Esophagus (tissue), 2 donors: Measurements from ENCODE around the gene SERPINB7. TPM values are rescaled to one million over a fixed set of nuclear protein-coding genes. Genes with fewer than 3 reads are reported as not detected.

Experiments used
- H3K27ac ChIP-seq, 2 donors: one replicate each; pipeline ENCODE4 v1.5.1; 2013; ENCODE audit warnings: low read depth in 2 of 2, mild to moderate bottlenecking in 2 of 2, inconsistent platforms in 1 of 2, low read length in 1 of 2, moderate library complexity in 1 of 2
- H3K27me3 ChIP-seq, 2 donors: one replicate each; pipeline ENCODE4 v1.6.1; 2013; ENCODE audit warnings: low read length in 2 of 2, control low read depth in 1 of 2, mild to moderate bottlenecking in 1 of 2; ENCODE audit not compliant: insufficient read depth in 2 of 2, control insufficient read depth in 1 of 2
- H3K36me3 ChIP-seq, 2 donors: one replicate each; pipeline ENCODE4 v1.6.1; 2013; ENCODE audit warnings: low read length in 1 of 2; ENCODE audit not compliant: control insufficient read depth in 2 of 2, insufficient read depth in 2 of 2
- H3K4me1 ChIP-seq, 2 donors: one replicate each; pipeline ENCODE4 v1.6.1; 2013; ENCODE audit warnings: low read length in 1 of 2; ENCODE audit not compliant: control insufficient read depth in 2 of 2, insufficient read depth in 2 of 2
- H3K4me3 ChIP-seq, 2 donors: one replicate each; pipeline ENCODE4 v1.5.1; 2013; ENCODE audit warnings: low read length in 2 of 2, mild to moderate bottlenecking in 2 of 2, low read depth in 1 of 2, moderate library complexity in 1 of 2
- H3K9me3 ChIP-seq, 2 donors: one replicate each; pipeline ENCODE4 v1.6.1; 2013; ENCODE audit warnings: mild to moderate bottlenecking in 2 of 2, low read depth in 1 of 2, low read length in 1 of 2, moderate library complexity in 1 of 2; ENCODE audit not compliant: control insufficient read depth in 2 of 2, insufficient read depth in 1 of 2
- WGBS, 2 donors: extraction: QIAGEN DNeasy Blood & Tissue Kit; methylation state at CpG; one replicate each; pipeline ENCODE4 v1.1.7; 2013; 5-methylcytosine and 5-hydroxymethylcytosine counted together
- polyA plus RNA-seq, 2 donors: library from polyadenylated mRNA; stranded (reverse); fragments of 200-250 nt; gene quantifications; one replicate each; pipeline ENCODE4 v1.2.3, GENCODE V29; 2013
- donor health status: healthy with polysubstance abuse.
- donor health status: Bipolar disorder and iron deficiency.

SERPINB7 gene
- 1 to 10 TPM in 1 of 2 donors, under 1 TPM in 1; 0.94 to 1.1 TPM for polyA plus RNA-seq

- no peaks in the 10 kb centered on the region for H3K27me3 ChIP-seq
- no peaks in the 10 kb centered on the region for H3K9me3 ChIP-seq
- no peaks in the 10 kb centered on the region for H3K36me3 ChIP-seq
- H3K27ac ChIP-seq: peak within 1 kb of the TSS in 1 of 2 donors; percentile 24
- WGBS, 2 donors: 49 to 79% methylated on average over 2 of the region's 2 CpGs
- H3K4me1 ChIP-seq: peaks cover 0 to 3% of the 10 kb centered on the region in 2 donors
- no peak within 1 kb of the TSS for H3K4me3 ChIP-seq
These were observed at the start of gene SERPINB7 for GRCh38 chr18:63775166-63775730. TSS of gene SERPINB7 (plus strand) at chr18:63775418. CDS start at chr18:63782373, 6,955 bp downstream.

- 14 to 18% methylated on average over 3 of the region's 3 CpGs for WGBS, 2 donors
- no peaks in the 10 kb centered on the region for H3K27me3 ChIP-seq
- H3K9me3 ChIP-seq: peaks cover 0 to 3% of the 10 kb centered on the region in 2 donors
- no peak overlapping the region for H3K4me3 ChIP-seq
- peaks cover 0 to 5% of the 10 kb centered on the region in 2 donors for H3K36me3 ChIP-seq
- H3K4me1 ChIP-seq: peaks cover 0 to 8% of the 10 kb centered on the region in 2 donors
- H3K27ac ChIP-seq: no peak overlapping the region
These were observed 49.3 kb upstream of the SERPINB7 start for GRCh38 chr18:63725682-63726480.

- 53 to 55% methylated on average over 5 of the region's 5 CpGs for WGBS, 2 donors
- no peaks in the 10 kb centered on the region for H3K36me3 ChIP-seq
- no peaks in the 10 kb centered on the region for H3K9me3 ChIP-seq
- H3K4me1 ChIP-seq: peaks cover 0 to 8% of the 10 kb centered on the region in 2 donors
- H3K27me3 ChIP-seq: no peaks in the 10 kb centered on the region
- H3K27ac ChIP-seq: peak overlapping the region; percentile 62 to 89
- no peak overlapping the region for H3K4me3 ChIP-seq
These were observed 44.4 kb upstream of the SERPINB7 start for GRCh38 chr18:63730773-63731172.

- Histone ChIP-seq H3K4me1 (peaks cover 0 to 6% of the 10 kb centered on the region in 2 donors), H3K4me3 (no peak overlapping the region), H3K36me3 (no peaks in the 10 kb centered on the region), H3K9me3 (no peaks in the 10 kb centered on the region), H3K27me3 (no peaks in the 10 kb centered on the region), H3K27ac (peak overlapping the region; percentile 62 to 89)
- 66 to 68% methylated on average over 3 of the region's 3 CpGs for WGBS, 2 donors
These were observed 44.0 kb upstream of the SERPINB7 start for GRCh38 chr18:63731215-63731614.

- no peaks in the 10 kb centered on the region for H3K27me3 ChIP-seq
- H3K9me3 ChIP-seq: no peaks in the 10 kb centered on the region
- no peak overlapping the region for H3K4me3 ChIP-seq
- H3K27ac ChIP-seq: peak overlapping the region; percentile 24 to 82
- no peaks in the 10 kb centered on the region for H3K4me1 ChIP-seq
- no peaks in the 10 kb centered on the region for H3K36me3 ChIP-seq
These were observed 38.3 kb upstream of the SERPINB7 start for GRCh38 chr18:63736876-63737275.

- no peaks in the 10 kb centered on the region for H3K4me1 ChIP-seq
- H3K27ac ChIP-seq: no peak overlapping the region
- H3K9me3 ChIP-seq: no peaks in the 10 kb centered on the region
- no peak overlapping the region for H3K4me3 ChIP-seq
- no peaks in the 10 kb centered on the region for H3K27me3 ChIP-seq
- 45 to 53% methylated on average over 4 of the region's 4 CpGs for WGBS, 2 donors
- no peaks in the 10 kb centered on the region for H3K36me3 ChIP-seq
These were observed 33.4 kb upstream of the SERPINB7 start for GRCh38 chr18:63741769-63742168.

GRCh38 chr18:63747006-63747405 is 28.2 kb upstream of the SERPINB7 start:
- no peaks in the 10 kb centered on the region for H3K36me3 ChIP-seq
- 90 to 97% methylated on average over 2 of the region's 2 CpGs for WGBS, 2 donors
- H3K27ac ChIP-seq: no peak overlapping the region
- no peak overlapping the region for H3K4me3 ChIP-seq
- no peaks in the 10 kb centered on the region for H3K9me3 ChIP-seq
- H3K27me3 ChIP-seq: no peaks in the 10 kb centered on the region
- H3K4me1 ChIP-seq: no peaks in the 10 kb centered on the region

GRCh38 chr18:63749489-63749888 is 25.7 kb upstream of the SERPINB7 start:
- no peaks in the 10 kb centered on the region for H3K27me3 ChIP-seq
- no peaks in the 10 kb centered on the region for H3K36me3 ChIP-seq
- H3K27ac ChIP-seq: no peak overlapping the region
- WGBS, 2 donors: 74 to 76% methylated on average over 1 of the region's 1 CpG
- H3K4me1 ChIP-seq: no peaks in the 10 kb centered on the region
- no peak overlapping the region for H3K4me3 ChIP-seq
- no peaks in the 10 kb centered on the region for H3K9me3 ChIP-seq

- H3K36me3 ChIP-seq: no peaks in the 10 kb centered on the region
- 79 to 80% methylated on average over 2 of the region's 2 CpGs for WGBS, 2 donors
- H3K27me3 ChIP-seq: no peaks in the 10 kb centered on the region
- no peak overlapping the region for H3K27ac ChIP-seq
- no peaks in the 10 kb centered on the region for H3K4me1 ChIP-seq
- H3K4me3 ChIP-seq: no peak overlapping the region
- H3K9me3 ChIP-seq: no peaks in the 10 kb centered on the region
These were observed 22.6 kb upstream of the SERPINB7 start for GRCh38 chr18:63752636-63753035.

GRCh38 chr18:63753676-63754075 is 21.5 kb upstream of the SERPINB7 start:
- H3K9me3 ChIP-seq: no peaks in the 10 kb centered on the region
- no peaks in the 10 kb centered on the region for H3K27me3 ChIP-seq
- no peak overlapping the region for H3K27ac ChIP-seq
- no peak overlapping the region for H3K4me3 ChIP-seq
- no peaks in the 10 kb centered on the region for H3K4me1 ChIP-seq
- H3K36me3 ChIP-seq: no peaks in the 10 kb centered on the region
